Esophagus muscularis mucosa (tissue), 4 donors: ENCODE measurements around the gene ETV7. TPM values are rescaled to one million over a fixed set of nuclear protein-coding genes. Genes with fewer than 3 reads are reported as not detected.

ENCODE experiments used
- DNase-seq: peaks from one replicate; pipeline ENCODE4 v3.0.0-alpha.2; 2017; ENCODE audit errors: extremely low spot score
- H3K27ac ChIP-seq, 4 donors: fragments of 200-600 bp; sonication (generic); replicated peaks in 1 of 4; 1 replicate in 3 of 4; 2 replicates in 1 of 4; pipeline ENCODE4 v1.5.1; 2016 to 2019; ENCODE audit warnings: mild to moderate bottlenecking in 1 of 4
- H3K27me3 ChIP-seq, 4 donors: fragments of 200-600 bp; sonication (generic); one replicate each; pipeline versions ENCODE4 v1.5.1 to v1.6.0; 2016 to 2019
- H3K36me3 ChIP-seq, 4 donors: fragments of 200-600 bp; sonication (generic); one replicate each; pipeline ENCODE4 v1.5.1; 2016 to 2019
- H3K4me1 ChIP-seq, 4 donors: fragments of 200-600 bp; sonication (generic); one replicate each; pipeline ENCODE4 v1.5.1; 2016 to 2019
- H3K4me3 ChIP-seq, 4 donors: fragments of 200-600 bp; sonication (generic); 1 replicate in 2 of 4; 2 replicates in 2 of 4; pipeline ENCODE4 v1.5.1; 2016 to 2019; ENCODE audit warnings: mild to moderate bottlenecking in 4 of 4, moderate library complexity in 1 of 4
- H3K9me3 ChIP-seq, 4 donors: fragments of 200-600 bp; sonication (generic); 1 replicate in 3 of 4; 2 replicates in 1 of 4; pipeline ENCODE4 v1.5.1; 2016 to 2019
- EP300 ChIP-seq: sonication (generic); formaldehyde crosslinking; IDR thresholded peaks from one replicate; pipeline ENCODE4 v1.6.1; 2017; ENCODE audit warnings: antibody characterized with exemption
- POLR2A ChIP-seq: fragments of 450-650 bp; IDR thresholded peaks from one replicate; pipeline ENCODE4 v1.6.1; 2017; ENCODE audit warnings: antibody characterized with exemption, moderate library complexity, mild to moderate bottlenecking, low read depth
- POLR2AphosphoS5 ChIP-seq, 2 donors: sonication (generic); formaldehyde crosslinking; IDR thresholded peaks; one replicate each; pipeline ENCODE4 v1.6.1; 2017; ENCODE audit warnings: antibody characterized with exemption in 2 of 2
- WGBS: methylation state at CpG from one replicate; pipeline ENCODE4 v1.1.5; 2018; 5-methylcytosine and 5-hydroxymethylcytosine counted together
- intact Hi-C: fragments of 100-400 bp; cut with DNase I; formaldehyde crosslinking; loops from one replicate; pipeline ENCODE4 v1.15.1; 2023
- total RNA-seq, 4 donors: library from RNA; depleted of rRNA; stranded (reverse); fragments of >200 nt; gene quantifications; one replicate each; pipeline versions ENCODE4 v1.1.0 to v1.2.1, GENCODE V29; 2016
- TF ChIP-seq, protein P1 (sequence below), 3 experiments: fragments of 200-600 bp in 2 of 3; fragments of 450-650 bp in 1 of 3; sonication (generic) in 2 of 3; IDR thresholded peaks; one replicate each; pipeline ENCODE4 v1.5.1; 2017 to 2019; ENCODE audit warnings: antibody characterized with exemption in 3 of 3, mild to moderate bottlenecking in 2 of 3, moderate library complexity in 1 of 3

Gene ETV7
- total RNA-seq, 4 donors from 2014 or later, result 0.71 to 1.5 TPM; not detected in 2

DNA sequence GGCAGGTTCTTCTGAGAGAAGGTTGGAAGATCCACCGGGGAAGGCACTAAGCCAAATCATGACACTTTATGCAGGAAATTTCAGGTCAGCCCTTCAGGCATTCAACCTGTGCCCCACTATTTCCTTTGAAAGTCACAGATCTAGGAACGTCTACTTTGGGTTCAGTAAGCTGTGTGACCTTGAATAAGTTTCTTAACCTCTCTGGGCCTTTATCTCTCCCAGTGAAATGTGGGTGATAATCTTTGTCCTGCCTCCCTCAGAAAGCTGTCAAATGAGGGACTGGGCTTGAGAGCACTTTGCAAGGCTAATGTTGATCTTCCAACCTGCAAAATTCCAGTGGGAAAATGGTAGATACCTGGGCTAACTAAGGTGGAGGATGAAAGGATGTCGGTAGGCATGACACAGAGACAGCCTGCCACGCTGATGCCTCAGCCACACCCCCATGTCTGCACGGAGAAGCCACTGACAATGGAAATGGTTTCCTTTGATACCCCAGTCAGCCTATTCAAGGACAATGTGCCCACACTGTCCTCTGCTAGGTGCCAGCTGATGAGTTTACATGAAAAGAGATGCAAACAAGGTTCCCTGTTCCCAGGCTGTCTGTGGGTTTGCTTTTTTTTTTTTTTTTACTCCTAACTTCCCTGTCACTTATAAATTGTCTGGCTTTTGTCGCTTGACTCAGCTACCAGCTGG, 60.1 kb downstream of the ETV7 start:
- TF ChIP-seq POLR2A, result no peak
- no peak for TF ChIP-seq POLR2AphosphoS5 (IDR thresholded peaks at IDR 0.05)
- TF ChIP-seq EP300, result no peak
- TF ChIP-seq, protein P1, sequence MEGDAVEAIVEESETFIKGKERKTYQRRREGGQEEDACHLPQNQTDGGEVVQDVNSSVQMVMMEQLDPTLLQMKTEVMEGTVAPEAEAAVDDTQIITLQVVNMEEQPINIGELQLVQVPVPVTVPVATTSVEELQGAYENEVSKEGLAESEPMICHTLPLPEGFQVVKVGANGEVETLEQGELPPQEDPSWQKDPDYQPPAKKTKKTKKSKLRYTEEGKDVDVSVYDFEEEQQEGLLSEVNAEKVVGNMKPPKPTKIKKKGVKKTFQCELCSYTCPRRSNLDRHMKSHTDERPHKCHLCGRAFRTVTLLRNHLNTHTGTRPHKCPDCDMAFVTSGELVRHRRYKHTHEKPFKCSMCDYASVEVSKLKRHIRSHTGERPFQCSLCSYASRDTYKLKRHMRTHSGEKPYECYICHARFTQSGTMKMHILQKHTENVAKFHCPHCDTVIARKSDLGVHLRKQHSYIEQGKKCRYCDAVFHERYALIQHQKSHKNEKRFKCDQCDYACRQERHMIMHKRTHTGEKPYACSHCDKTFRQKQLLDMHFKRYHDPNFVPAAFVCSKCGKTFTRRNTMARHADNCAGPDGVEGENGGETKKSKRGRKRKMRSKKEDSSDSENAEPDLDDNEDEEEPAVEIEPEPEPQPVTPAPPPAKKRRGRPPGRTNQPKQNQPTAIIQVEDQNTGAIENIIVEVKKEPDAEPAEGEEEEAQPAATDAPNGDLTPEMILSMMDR (IDR thresholded peaks at IDR 0.05), result no peak
- WGBS, result 72% methylated on average over 6 of the region's 6 CpGs
- H3K4me3 ChIP-seq, result no peak overlapping the region

DNA sequence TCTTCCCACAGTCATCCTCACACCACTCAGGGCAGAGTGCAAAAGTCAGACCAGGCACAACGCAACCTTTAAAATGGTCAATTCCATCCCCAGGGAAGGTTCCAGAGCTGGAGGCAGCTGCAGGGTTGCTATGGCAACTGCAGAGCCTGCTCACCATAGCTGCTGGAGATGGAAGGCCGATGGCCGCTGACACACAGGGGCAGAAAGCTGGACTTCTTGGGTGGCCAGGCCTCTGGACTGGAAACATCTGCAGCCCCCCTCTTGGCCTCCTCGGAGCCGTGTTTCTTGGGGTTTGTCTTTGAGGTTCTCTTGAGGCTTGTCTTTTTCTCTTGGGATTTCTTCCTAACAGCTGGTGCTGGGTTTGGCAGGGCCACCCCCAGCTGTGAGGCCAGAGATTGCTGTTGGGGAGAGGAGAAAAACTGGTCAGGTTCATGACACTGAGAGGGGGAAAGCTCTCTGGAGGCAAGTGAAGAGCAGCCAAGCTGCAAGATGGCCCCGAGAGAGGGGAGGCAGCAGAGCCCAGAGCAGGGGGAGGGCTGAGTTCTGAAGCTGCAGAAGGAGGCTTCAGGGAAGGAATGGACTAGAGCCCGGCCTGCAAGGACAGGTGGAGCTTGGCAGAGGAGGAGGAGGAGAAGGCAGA, 61.0 kb downstream of the ETV7 start:
- peaks cover 0 to 22% (median 0%) of the 10 kb centered on the region in 4 donors for H3K27me3 ChIP-seq
- TF ChIP-seq POLR2AphosphoS5 (IDR thresholded peaks at IDR 0.05) (no peak), EP300 (no peak), POLR2A (no peak)
- TF ChIP-seq, protein P1 (IDR thresholded peaks at IDR 0.05), result no peak
- DNase-seq, result no peak
- H3K9me3 ChIP-seq, result no peaks in the 10 kb centered on the region
- H3K27ac ChIP-seq, result no peak overlapping the region
- no peaks in the 10 kb centered on the region for H3K36me3 ChIP-seq
- no peak overlapping the region for H3K4me3 ChIP-seq
- 77% methylated on average over 7 of the region's 7 CpGs for WGBS
- H3K4me1 ChIP-seq, result peaks cover 0 to 3% (median 0%) of the 10 kb centered on the region in 4 donors
- intact Hi-C loops, result no loop called here

More for the DNA sequence above, 60.1 kb downstream of the ETV7 start:
- no peaks in the 10 kb centered on the region for H3K36me3 ChIP-seq
- peaks cover 0 to 3% (median 0%) of the 10 kb centered on the region in 4 donors for H3K4me1 ChIP-seq
- no peak overlapping the region for H3K27ac ChIP-seq
- H3K9me3 ChIP-seq, result no peaks in the 10 kb centered on the region
- intact Hi-C loops, result no loop called here
- peaks cover 0 to 24% (median 0%) of the 10 kb centered on the region in 4 donors for H3K27me3 ChIP-seq
- DNase-seq, result no peak

GRCh38 chr6:36324715-36325114, 62.8 kb downstream of the ETV7 start:
- Histone ChIP-seq H3K27me3 (peaks cover 0 to 9% (median 0%) of the 10 kb centered on the region in 4 donors), H3K9me3 (no peaks in the 10 kb centered on the region), H3K4me3 (no peak overlapping the region), H3K36me3 (no peaks in the 10 kb centered on the region), H3K27ac (no peak overlapping the region), H3K4me1 (peaks cover 0 to 3% (median 0%) of the 10 kb centered on the region in 4 donors)
- TF ChIP-seq POLR2AphosphoS5 (IDR thresholded peaks at IDR 0.05), result no peak
- no peak for TF ChIP-seq POLR2A
- TF ChIP-seq, protein P1 (IDR thresholded peaks at IDR 0.05), result no peak
- TF ChIP-seq EP300, result no peak
- no CpG with 5 or more reads among the region's 4 CpGs for WGBS
- intact Hi-C loops, result no loop called here
- no peak for DNase-seq

DNA sequence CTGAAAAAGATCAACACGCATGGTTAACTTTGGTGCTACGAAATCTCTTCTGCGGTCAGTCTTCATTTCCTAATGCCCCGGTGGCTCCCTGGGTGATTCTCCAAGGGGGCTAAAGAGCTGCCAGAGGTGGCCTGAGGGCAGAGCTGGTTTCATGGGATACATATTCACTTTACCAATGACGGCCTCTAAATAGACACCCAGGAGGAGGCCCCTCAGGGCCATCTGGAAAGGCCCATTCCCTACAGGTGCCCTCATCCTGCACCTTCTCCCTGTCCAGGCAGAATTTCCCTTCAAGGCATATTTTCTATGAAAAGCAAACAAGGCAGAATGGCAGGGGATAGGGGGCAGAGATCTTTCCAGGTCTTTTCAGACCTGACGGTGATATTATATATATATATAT, 63.3 kb downstream of the ETV7 start:
- DNase-seq, result no peak
- H3K36me3 ChIP-seq, result no peaks in the 10 kb centered on the region
- no peak overlapping the region for H3K27ac ChIP-seq
- intact Hi-C loops, result no loop called here
- no peak overlapping the region for H3K4me3 ChIP-seq
- peaks cover 0 to 3% (median 0%) of the 10 kb centered on the region in 4 donors for H3K4me1 ChIP-seq
- H3K27me3 ChIP-seq, result peaks cover 0 to 4% (median 0%) of the 10 kb centered on the region in 4 donors
- 81% methylated on average over 6 of the region's 6 CpGs for WGBS
- TF ChIP-seq POLR2AphosphoS5 (IDR thresholded peaks at IDR 0.05) (no peak), POLR2A (no peak), EP300 (no peak)
- TF ChIP-seq, protein P1 (IDR thresholded peaks at IDR 0.05), result no peak
- no peaks in the 10 kb centered on the region for H3K9me3 ChIP-seq
